Esophagus muscularis mucosa (tissue), 4 donors: ENCODE data around the gene ARHGDIA.

Source experiments
- EP300 ChIP-seq: sonication (generic); formaldehyde crosslinking; IDR thresholded peaks from one replicate; pipeline ENCODE4 v1.6.1; 2017; ENCODE audit warnings: antibody characterized with exemption
- POLR2A ChIP-seq: fragments of 450-650 bp; IDR thresholded peaks from one replicate; pipeline ENCODE4 v1.6.1; 2017; ENCODE audit warnings: antibody characterized with exemption, moderate library complexity, mild to moderate bottlenecking, low read depth
- POLR2AphosphoS5 ChIP-seq, 2 donors: sonication (generic); formaldehyde crosslinking; IDR thresholded peaks; one replicate each; pipeline ENCODE4 v1.6.1; 2017; ENCODE audit warnings: antibody characterized with exemption in 2 of 2
- TF ChIP-seq, protein P1 (sequence below), 3 experiments: fragments of 200-600 bp in 2 of 3; fragments of 450-650 bp in 1 of 3; sonication (generic) in 2 of 3; IDR thresholded peaks; one replicate each; pipeline ENCODE4 v1.5.1; 2017 to 2019; ENCODE audit warnings: antibody characterized with exemption in 3 of 3, mild to moderate bottlenecking in 2 of 3, moderate library complexity in 1 of 3

DNA sequence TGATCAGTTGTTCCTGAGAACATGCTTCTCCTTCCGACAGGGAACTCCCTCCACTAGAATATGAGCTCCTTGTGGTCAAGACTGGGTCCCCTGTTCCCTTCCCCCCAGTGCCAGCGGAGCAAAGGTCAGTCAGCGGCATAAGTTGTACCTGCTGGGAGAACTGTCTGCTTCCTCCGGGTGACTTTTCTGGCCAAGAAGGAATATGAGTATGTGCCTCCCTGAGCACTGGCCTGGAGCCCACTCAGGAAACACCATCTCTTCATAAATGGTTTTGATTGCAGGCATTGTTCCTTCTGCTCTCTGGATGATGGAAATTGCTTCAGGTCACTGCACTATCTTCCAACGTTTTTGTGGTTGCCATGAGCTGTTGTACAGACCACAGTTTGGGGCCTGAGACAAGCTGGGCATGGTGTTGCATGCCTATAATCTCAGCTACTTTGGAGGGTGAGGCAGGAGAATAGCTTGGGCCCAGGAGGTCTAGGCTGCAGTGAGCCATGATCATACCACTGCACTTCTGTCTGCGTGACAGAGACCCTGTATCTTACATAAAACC lies 7.9 kb downstream of the ARHGDIA start:
- TF ChIP-seq POLR2AphosphoS5 (IDR thresholded peaks at IDR 0.05) (no peak), POLR2A (no peak), EP300 (no peak)
- TF ChIP-seq, protein P1, sequence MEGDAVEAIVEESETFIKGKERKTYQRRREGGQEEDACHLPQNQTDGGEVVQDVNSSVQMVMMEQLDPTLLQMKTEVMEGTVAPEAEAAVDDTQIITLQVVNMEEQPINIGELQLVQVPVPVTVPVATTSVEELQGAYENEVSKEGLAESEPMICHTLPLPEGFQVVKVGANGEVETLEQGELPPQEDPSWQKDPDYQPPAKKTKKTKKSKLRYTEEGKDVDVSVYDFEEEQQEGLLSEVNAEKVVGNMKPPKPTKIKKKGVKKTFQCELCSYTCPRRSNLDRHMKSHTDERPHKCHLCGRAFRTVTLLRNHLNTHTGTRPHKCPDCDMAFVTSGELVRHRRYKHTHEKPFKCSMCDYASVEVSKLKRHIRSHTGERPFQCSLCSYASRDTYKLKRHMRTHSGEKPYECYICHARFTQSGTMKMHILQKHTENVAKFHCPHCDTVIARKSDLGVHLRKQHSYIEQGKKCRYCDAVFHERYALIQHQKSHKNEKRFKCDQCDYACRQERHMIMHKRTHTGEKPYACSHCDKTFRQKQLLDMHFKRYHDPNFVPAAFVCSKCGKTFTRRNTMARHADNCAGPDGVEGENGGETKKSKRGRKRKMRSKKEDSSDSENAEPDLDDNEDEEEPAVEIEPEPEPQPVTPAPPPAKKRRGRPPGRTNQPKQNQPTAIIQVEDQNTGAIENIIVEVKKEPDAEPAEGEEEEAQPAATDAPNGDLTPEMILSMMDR (IDR thresholded peaks at IDR 0.05) = no peak
